C4-2B (cell line): ENCODE results near the gene IFT22.

Experiments
- CTCF ChIP-seq: fragments of 450-650 bp; conservative IDR thresholded peaks from 2 replicates; pipeline ENCODE4 v1.5.1; 2017; ENCODE audit warnings: mild to moderate bottlenecking
- ZFX ChIP-seq: fragments of 450-650 bp; IDR thresholded peaks from 2 replicates; pipeline ENCODE4 v1.6.1; 2017

- TF ChIP-seq CTCF (no peak), ZFX (no peak)
These were observed 35.8 kb upstream of the IFT22 start for GRCh38 chr7:101357433-101357832.
